ENCODE data around the gene ARMC3. TPM values are rescaled to one million over a fixed set of nuclear protein-coding genes. Genes with fewer than 3 reads are reported as not detected.

Gene ARMC3
- total and polyA plus RNA-seq, 9 of the 15 experiments (the other 6 are each of a cell fraction or from before 2014, with no cell fraction given): 0.33 to 1.1 (median 0.62) TPM

DNA sequence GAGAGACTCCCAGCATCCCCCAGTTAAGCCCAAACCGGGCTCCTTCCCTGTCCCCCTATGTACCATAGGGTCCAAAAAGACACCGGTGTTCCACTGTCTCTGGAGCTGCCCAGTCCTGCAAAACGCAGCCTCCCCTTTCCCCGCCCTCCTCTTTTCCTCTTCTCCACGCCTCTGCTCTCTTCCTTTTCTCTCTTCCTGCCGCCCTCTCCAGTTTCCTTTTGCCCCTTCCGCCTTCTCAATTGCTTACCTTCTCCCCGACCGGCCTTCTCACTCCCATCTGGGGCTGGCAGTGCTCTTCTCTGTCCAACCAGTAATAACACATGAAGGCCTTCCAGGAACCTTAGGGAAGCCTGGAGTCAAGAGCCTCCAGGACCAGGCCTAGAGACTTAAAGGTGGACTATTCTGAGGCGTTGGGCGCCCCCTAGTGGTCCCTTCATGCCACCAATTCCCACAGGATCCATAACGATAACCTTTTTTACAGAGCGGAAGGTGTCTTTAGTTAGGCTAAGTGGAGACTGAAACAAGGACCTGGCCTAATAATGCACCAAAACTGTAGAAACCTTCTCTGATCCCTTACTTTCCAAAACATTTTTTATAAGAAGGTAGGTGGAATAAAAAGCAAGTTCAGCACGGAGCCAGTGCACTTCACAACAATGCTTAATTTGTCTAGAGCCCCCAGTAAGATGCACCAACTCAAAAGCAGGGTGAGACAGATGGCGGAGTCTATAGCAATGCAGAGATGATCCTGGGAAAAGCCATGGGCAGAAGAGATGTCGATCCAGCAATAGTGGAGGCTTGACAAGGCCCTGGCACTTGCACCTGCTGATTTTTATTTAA, 140.3 kb downstream of the ARMC3 start:
- Histone ChIP-seq H3K4me2 (ENCODE audit: insufficient read depth, low read length) (no peak overlapping the region), H2AFZ (ENCODE audit: low read depth, low read length) (peak overlapping the region; percentile 81), H4K20me1 (replicated peaks; ENCODE audit: control insufficient read depth, insufficient read depth, low read length) (no peaks in the 10 kb centered on the region), H3K4me3 (no peak overlapping the region), H3K9me3 (replicated peaks; ENCODE audit: control insufficient read depth, insufficient read depth, low read depth, low read length) (no peaks in the 10 kb centered on the region), H3K9me1 (ENCODE audit: control insufficient read depth, insufficient read depth, low read length) (no peaks in the 10 kb centered on the region), H3K79me2 (ENCODE audit: control insufficient read depth, insufficient read depth, low read length) (no peaks in the 10 kb centered on the region), H3K4me1 (replicated peaks in 1 of 2; ENCODE audit: control insufficient read depth in 2 of 2, insufficient read depth in 2 of 2, low read length in 2 of 2) (peaks cover 11 to 20% of the 10 kb centered on the region in 2 experiments; a peak in 4 of 5 replicates), H3K36me3 (ENCODE audit: control insufficient read depth, insufficient read depth, low read length) (no peaks in the 10 kb centered on the region), H3K27me3 (ENCODE audit: control insufficient read depth in 2 of 2, insufficient read depth in 2 of 2, low read length in 2 of 2) (no peaks in the 10 kb centered on the region), H3K9ac (ENCODE audit: insufficient read depth in 1 of 2, low read depth in 2 of 2, low read length in 2 of 2) (peak overlapping the region in 1 of 2 experiments; percentile 20; a peak in 1 of 4 replicates), H3K27ac (ENCODE audit: extremely low read depth, low read depth, low read length) (no peak overlapping the region)
- in situ Hi-C loops (cut with MboI) (loop anchor here (10.0 kb wide), 2 partner anchors 493 to 1063 kb away; partner anchors contain the start of gene DNAJC1), intact Hi-C loops (cut with micrococcal nuclease) (loop anchor here (1.0 to 5.0 kb wide), 5 partner anchors 79 to 1076 kb away; partner anchors contain the start of gene PIP4K2A)
- 41% methylated on average over 16 of the region's 16 CpGs for WGBS (ENCODE audit: insufficient coverage, low coverage, missing lambda C conversion rate)
- POLR2A ChIA-PET: no interaction called here
- DNase-seq (ENCODE audit: extremely low read depth in 1 of 4, low spot score in 3 of 4): peak; percentile 73 to 92 (median 76)
- CTCF ChIA-PET (ENCODE audit: low intra/inter-chr PET ratio): interaction anchor here (0.6 to 1.5 kb wide), 4 partner anchors 80 to 1074 kb away, joined by 3 to 4 read pairs (median 3); no protein-coding TSS in a partner anchor
- peak; percentile 94 for ATAC-seq
- FAIRE-seq: peak; percentile 93
- BruUV-seq (replicated peaks): no TSS peak
- TF ChIP-seq STAG1 (CRISPR knock-in tag; IDR thresholded peaks at IDR 0.05; ENCODE audit: borderline replicate concordance) (peak; percentile 33; the same call in 1 of the 2 replicates), ZNF197 (CRISPR knock-in tag; IDR thresholded peaks at IDR 0.05; ENCODE audit: low read depth) (no peak), RBM14 (IDR thresholded peaks at IDR 0.05; ENCODE audit: borderline replicate concordance, insufficient read depth, low read depth, low read length) (no peak), SMC3 (conservative IDR thresholded peaks at IDR 0.05; ENCODE audit: insufficient read depth, low read depth, low read length) (peak; percentile 77), ZNF175 (CRISPR knock-in tag; IDR thresholded peaks at IDR 0.05; ENCODE audit: low read depth) (no peak), ZFX (CRISPR knock-in tag; IDR thresholded peaks at IDR 0.05) (peak; percentile 48; the same call in 1 of the 2 replicates), MXI1 (IDR thresholded peaks at IDR 0.05; ENCODE audit: low read depth, low read length) (no peak), PYGO2 (tag; IDR thresholded peaks at IDR 0.05) (0 out of 2 replicates have a peak, but pooled peaks have one; percentile 14), CBFB (CRISPR knock-in tag; IDR thresholded peaks at IDR 0.05) (no peak), SMAD4 (CRISPR knock-in tag; conservative IDR thresholded peaks at IDR 0.05) (0 out of 2 replicates have a peak, but pooled peaks have one; percentile 35), FOXP1 (CRISPR knock-in tag; IDR thresholded peaks at IDR 0.05) (peak; percentile 45; the same call in 1 of the 2 replicates), RCOR1 (IDR thresholded peaks at IDR 0.05; ENCODE audit: borderline replicate concordance in 1 of 2, low read depth in 2 of 2, low read length in 2 of 2) (peak in 1 of 2 experiments; percentile 36; a peak in 1 of 4 replicates), TFAP4 (CRISPR knock-in tag; IDR thresholded peaks at IDR 0.05; ENCODE audit: borderline replicate concordance) (0 out of 2 replicates have a peak, but pooled peaks have one; percentile 17), XRCC5 (IDR thresholded peaks at IDR 0.05; ENCODE audit: low read depth, low read length) (peak; percentile 57; the same call in 1 of the 2 replicates), POLR3G (IDR thresholded peaks at IDR 0.05; ENCODE audit: extremely low read depth, insufficient read length, insufficient replicate concordance) (no peak), ZNF12 (CRISPR knock-in tag; IDR thresholded peaks at IDR 0.05) (no peak), CC2D1A (IDR thresholded peaks at IDR 0.05) (peak; percentile 60; the same call in 1 of the 2 replicates), ZNF134 (CRISPR knock-in tag; conservative IDR thresholded peaks at IDR 0.05) (no peak), FOXJ3 (CRISPR knock-in tag; IDR thresholded peaks at IDR 0.05) (no peak)

All from K562 (cell line).